NCI-H1694 treated with DMSO at 0.1 percent for 48 hours (cell line): ENCODE measurements around the gene WDR83.
A peak's percentile ranks its signal among the peaks of the same experiment; 100 is the strongest.

ENCODE experiments used
- DNase-seq: peaks from one replicate; lab custom pipeline; 2025; lab: John Stamatoyannopoulos, UW

WDR83 gene

DNA sequence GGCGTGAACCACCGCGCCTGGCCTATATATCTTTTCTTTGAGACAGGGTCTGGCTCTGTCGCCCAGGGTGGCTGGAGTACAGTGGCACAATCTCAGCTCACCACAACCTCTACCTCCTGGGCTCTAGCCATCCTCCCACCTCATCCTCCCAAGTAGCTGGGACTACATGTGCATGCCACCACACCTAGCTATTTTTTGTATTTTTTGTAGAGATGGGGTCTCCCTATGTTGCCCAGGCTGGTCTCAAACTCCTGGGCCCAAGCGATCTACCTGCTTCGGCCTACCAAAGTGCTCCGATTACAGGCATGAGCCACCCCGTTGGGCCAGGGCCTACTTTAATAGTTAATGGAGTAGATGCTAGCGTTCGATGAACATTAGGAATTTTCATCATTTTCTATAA is 53.7 kb downstream of the WDR83 start:
- no peak for DNase-seq

DNA sequence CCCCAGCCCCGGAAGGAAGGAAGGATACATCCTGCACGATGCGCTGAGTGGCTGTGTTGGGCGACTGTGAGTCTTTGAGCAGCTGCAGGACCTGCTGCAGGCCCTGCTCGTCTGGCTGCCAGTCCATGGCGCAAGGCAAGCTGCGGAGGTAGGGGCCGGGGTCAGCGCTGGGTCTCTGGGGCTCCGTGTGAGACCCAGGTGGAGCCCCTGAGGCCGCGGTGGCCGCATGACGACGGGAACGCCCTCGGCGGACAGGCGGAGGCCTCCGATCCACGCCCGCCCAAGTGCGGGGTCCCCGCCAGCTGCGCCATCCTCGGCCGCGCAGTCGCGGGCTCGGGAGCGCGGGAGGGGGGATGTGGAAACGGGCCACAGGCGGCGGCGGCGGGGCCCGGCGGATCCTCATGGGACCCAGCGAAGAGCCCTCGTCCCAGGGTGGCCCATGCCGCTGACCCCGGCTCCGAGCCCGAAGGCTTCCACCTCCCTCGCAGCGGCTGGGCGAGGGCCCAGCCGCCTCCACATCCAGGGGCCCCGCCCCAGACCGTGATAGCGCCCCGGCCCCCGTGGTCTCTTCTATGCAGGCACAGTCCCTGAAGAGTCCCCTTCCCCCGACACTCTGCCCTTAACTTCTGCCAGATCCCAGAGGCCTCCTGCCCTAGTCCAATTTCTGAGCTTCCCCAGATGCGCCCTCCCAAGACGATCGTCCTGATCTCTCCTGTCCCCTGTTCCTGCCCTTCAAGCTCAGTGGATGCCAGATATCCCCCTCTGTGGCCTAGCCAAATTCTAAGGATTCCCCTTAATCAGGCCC is 54.4 kb downstream of the WDR83 start:
- DNase-seq = no peak

DNA sequence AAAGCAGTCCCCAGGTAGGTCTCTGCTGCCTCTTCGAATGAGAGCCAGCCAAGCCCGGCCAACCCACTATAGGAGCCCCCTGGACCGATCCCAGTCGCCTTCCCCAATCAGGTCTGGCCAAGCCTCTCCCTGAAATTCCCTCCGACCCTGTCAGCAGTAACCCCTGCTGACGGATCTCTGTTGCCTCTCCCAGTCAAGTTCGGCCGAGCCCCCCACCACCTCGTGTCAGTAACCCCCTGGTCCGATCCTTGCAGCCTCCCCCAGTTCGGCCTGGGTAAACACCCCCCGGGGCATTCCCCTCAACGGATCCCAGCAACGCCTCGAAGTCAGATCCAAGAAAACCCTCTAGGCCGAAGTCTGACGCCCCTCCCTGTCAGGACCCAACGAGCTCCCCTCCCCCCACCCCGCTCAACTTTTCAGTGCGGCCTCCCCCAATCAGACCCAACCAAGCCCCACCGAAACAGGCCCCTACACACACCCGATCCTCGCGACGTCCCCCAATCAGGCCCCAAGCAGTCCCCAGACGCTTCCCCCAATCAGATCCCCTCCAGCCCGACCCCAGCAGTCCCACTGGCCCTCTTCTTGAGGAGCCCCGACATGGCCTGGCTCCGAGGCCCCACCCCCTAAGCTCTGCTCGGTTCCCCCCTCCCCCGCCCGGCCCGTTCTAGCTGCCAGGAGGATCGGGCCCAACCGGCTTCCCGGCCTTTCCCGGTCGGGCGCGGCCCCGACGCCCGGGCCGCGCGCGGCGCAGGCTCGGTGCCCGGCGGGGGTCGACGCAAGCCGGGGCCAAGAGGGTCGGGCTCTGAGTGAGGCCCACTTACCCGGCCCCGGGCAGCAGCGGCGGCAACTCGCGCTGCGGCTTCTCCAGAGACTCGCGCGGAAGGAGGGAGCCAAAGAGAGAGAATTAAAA is 55.3 kb downstream of the WDR83 start:
- DNase-seq = no peak

DNA sequence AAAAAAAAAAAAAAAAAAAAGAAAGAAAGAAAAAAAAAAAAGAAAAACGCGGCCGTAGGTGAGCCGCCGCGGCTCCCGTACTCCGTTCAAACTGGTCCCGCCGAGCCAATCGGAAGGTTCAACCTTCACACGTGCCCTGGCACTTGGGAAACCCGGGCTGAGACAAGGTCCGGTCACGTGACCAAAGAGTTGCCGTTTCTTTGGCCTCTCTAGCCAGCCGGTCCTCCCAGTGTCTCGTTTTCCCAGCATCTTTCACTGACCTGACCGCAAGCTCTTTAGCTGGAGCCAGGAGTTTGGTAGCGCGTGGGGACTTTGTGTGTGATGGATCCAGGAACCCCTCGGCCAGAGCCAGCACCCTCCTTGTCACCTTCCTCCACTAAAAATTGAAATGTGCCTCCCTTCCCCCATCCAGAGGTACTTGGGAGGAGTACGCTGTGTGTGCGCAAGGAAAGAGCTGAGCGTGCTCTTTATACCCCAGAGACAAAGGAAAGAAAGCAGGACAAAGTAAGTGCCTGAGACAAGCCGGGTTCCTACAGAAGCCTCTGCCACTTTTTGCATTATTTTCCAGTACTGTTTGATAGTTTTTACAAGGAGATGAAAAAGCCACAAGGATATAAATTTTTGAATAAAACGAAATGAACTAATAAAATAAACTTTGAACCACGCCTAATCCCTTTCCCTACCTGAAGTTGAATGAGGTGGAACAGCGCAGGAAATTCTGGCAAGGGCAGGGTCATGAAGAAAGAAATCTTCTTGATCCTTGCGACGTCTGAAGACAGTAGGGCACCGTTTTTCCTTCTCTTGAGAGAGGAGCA is 56.2 kb downstream of the WDR83 start:
- DNase-seq = peak; percentile 93

DNA sequence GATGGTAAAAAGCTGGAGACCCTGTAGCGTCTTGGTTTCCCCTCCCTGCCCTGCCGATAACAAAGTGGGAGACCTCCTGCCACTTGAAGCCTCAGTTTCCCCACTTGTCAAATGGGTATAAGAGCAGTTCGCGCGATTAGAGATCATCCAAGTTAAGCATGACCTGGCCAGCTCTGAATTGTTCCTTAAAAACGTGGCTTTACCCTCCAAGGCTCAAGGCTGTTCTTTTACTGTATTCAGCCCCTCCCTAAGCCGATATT is 56.7 kb downstream of the WDR83 start:
- no peak for DNase-seq

DNA sequence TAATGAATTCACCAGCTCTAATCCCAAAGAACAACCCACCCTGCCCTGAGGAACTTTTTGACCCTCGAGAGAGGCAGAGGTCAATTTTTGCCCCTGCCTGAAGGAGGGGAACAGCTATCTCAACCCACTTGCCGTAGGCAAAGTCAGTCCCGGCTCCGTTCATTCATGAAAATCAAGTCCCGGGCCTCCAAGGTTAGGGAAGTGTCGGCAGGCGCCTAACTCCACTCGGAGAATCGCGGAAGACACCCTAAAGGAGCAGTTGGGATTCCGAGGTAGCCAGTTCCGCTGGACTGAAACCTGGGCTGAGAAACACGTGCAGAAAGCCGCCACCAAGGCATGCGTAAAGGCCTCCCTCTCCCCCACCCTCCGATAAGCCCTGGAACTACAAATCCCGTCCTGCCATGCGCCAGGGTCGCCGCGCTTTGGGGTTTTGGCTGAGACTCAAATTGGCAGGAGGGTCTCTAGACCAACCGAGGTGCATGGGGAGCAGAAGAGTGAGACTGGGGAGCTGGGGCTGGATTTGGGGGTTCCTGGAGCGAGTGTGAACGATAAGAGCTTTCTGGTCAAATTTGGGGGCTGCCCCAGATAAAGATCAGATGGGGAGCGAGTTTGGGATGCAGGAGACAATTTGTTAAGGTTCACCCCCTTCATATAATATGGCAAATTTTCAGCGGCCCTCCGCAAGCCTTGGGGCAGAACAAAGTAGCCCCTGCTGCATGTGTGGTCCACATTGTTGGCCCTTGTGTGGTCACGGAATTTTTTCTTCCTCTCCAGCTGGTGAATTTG is 57.2 kb downstream of the WDR83 start, which contains the start of gene TNPO2:
Gene TNPO2 (minus strand): TSS at position 292 of the 786 bp plus-strand sequence. CDS start 2,955 bp downstream, outside the sequence.
- DNase-seq = peak; percentile 66
